ENCODE data around the gene MTFR1L.

The MTFR1L gene

GRCh38 chr1:25773441-25774125 lies 46.2 kb upstream of the MTFR1L start:
- no peak for DNase-seq (ENCODE audit: low read depth, low spot score)
- no peak overlapping the region for H3K4me3 ChIP-seq (ENCODE audit: low read depth, low read length)
- CTCF ChIA-PET = interaction anchor here (1.0 to 1.8 kb wide), 3 partner anchors 14 to 201 kb away, joined by 3 to 6 read pairs (median 3); no protein-coding TSS in a partner anchor
- POLR2A ChIA-PET = no interaction called here
- no peak for TF ChIP-seq CTCF (IDR thresholded peaks at IDR 0.05; ENCODE audit: insufficient read depth, low read length, missing control alignments)

DNA sequence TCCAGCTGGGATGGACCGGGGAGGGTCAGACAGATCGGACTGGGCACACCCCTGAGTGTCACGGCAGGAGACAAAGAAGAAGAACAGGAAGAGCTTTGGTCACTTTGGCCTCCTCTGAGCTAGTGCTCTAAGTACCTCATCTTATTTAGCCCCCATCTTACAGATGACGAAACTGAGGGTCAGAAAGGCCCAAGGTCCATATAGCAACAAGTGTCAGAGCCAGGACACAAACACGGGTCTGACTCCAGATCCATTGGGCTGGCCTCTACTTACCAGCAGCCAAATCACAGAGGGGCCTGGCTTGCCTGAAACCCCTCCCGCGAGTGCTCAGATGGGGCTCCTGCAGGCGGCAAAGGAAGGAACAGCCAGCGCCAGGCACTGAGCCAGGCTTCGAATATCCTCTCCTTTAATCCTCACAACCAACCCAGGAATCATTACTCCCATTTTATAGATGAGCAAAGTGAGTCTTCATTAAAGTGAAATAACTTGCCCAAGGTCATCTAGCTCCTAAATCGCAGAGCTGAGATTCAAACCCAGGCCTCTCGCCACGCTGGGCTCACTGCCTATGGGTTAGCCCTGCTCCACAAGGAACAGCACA lies 45.4 kb upstream of the MTFR1L start:
- no peak overlapping the region for H3K4me3 ChIP-seq (ENCODE audit: low read depth, low read length)
- ChIA-PET POLR2A (no interaction called here), CTCF (interaction anchor here (1.0 to 1.8 kb wide), 3 partner anchors 15 to 201 kb away, joined by 3 to 6 read pairs (median 3); no protein-coding TSS in a partner anchor)
- no peak for DNase-seq (ENCODE audit: low read depth, low spot score)
- TF ChIP-seq CTCF (IDR thresholded peaks at IDR 0.05; ENCODE audit: insufficient read depth, low read length, missing control alignments) = no peak

- CTCF ChIA-PET = interaction anchor here (1.0 to 1.8 kb wide), 3 partner anchors 12 to 202 kb away, joined by 3 to 6 read pairs (median 3); no protein-coding TSS in a partner anchor
- POLR2A ChIA-PET = no interaction called here
- no peak for DNase-seq (ENCODE audit: low read depth, low spot score)
Observed at GRCh38 chr1:25774921-25775771, 44.6 kb upstream of the MTFR1L start.

GRCh38 chr1:25779388-25779787 lies 40.4 kb upstream of the MTFR1L start:
- H3K4me3 ChIP-seq (ENCODE audit: low read depth, low read length) = no peak overlapping the region
- no peak for DNase-seq (ENCODE audit: low read depth, low spot score)
- TF ChIP-seq CTCF (IDR thresholded peaks at IDR 0.05; ENCODE audit: insufficient read depth, low read length, missing control alignments) = no peak
- CTCF ChIA-PET = interaction anchor here (1.2 to 1.4 kb wide), 2 partner anchors 13 to 17 kb away, joined by 3 to 4 read pairs; no protein-coding TSS in a partner anchor
- POLR2A ChIA-PET = no interaction called here

More at GRCh38 chr1:25774921-25775771, 44.6 kb upstream of the MTFR1L start:
- no peak for TF ChIP-seq CTCF (IDR thresholded peaks at IDR 0.05; ENCODE audit: insufficient read depth, low read length, missing control alignments)
- H3K4me3 ChIP-seq (ENCODE audit: low read depth, low read length) = no peak overlapping the region

GRCh38 chr1:25779894-25780293 lies 39.9 kb upstream of the MTFR1L start:
- H3K4me3 ChIP-seq (ENCODE audit: low read depth, low read length) = no peak overlapping the region
- no peak for DNase-seq (ENCODE audit: low read depth, low spot score)
- no peak for TF ChIP-seq CTCF (IDR thresholded peaks at IDR 0.05; ENCODE audit: insufficient read depth, low read length, missing control alignments)
- POLR2A ChIA-PET = no interaction called here
- CTCF ChIA-PET = interaction anchor here (1.1 to 1.4 kb wide), 3 partner anchors 12 to 171 kb away, joined by 3 to 4 read pairs (median 3); no protein-coding TSS in a partner anchor
